CD14-positive monocyte (primary cell): ENCODE data around the gene EFCAB8. TPM values are rescaled to one million over a fixed set of nuclear protein-coding genes. Genes with fewer than 3 reads are reported as not detected.

Experiments
- DNase-seq, 3 donors: peaks; one replicate each; pipeline ENCODE4 v3.0.0-alpha.2; 2011 to 2022
- H2AFZ ChIP-seq: 2 replicates; pipeline ENCODE4 v1.6.0; 2012; ENCODE audit warnings: mild to moderate bottlenecking, low read depth, low read length, inconsistent platforms; ENCODE audit not compliant: insufficient read depth, poor library complexity, severe bottlenecking
- H3K27ac ChIP-seq, 2 donors: 1 replicate in 1 of 2; 2 replicates in 1 of 2; pipeline ENCODE4 v1.5.1; 2012 to 2013; ENCODE audit warnings: low read length in 2 of 2, control low read depth in 1 of 2, inconsistent platforms in 1 of 2, low read depth in 1 of 2, mild to moderate bottlenecking in 1 of 2
- H3K27me3 ChIP-seq, 2 donors: one replicate each; pipeline versions ENCODE4 v1.6.0 to v1.6.1; 2011 to 2013; ENCODE audit warnings: low read length in 2 of 2; ENCODE audit not compliant: control insufficient read depth in 2 of 2, insufficient read depth in 2 of 2
- H3K36me3 ChIP-seq, 2 donors: replicated peaks in 1 of 2; 1 replicate in 1 of 2; 2 replicates in 1 of 2; pipeline versions ENCODE4 v1.5.1 to v1.6.1; 2012 to 2013; ENCODE audit warnings: low read length in 2 of 2, control low read depth in 1 of 2, inconsistent platforms in 1 of 2, mild to moderate bottlenecking in 1 of 2; ENCODE audit not compliant: insufficient read depth in 2 of 2, control insufficient read depth in 1 of 2
- H3K4me1 ChIP-seq, 2 donors: 1 replicate in 1 of 2; 2 replicates in 1 of 2; pipeline versions ENCODE4 v1.5.1 to v1.6.1; 2012 to 2013; ENCODE audit warnings: low read length in 2 of 2, control low read depth in 1 of 2, inconsistent platforms in 1 of 2, mild to moderate bottlenecking in 1 of 2, moderate library complexity in 1 of 2; ENCODE audit not compliant: insufficient read depth in 2 of 2, control insufficient read depth in 1 of 2
- H3K4me2 ChIP-seq: replicated peaks from 2 replicates; pipeline ENCODE3; 2012; ENCODE audit warnings: low read length, moderate library complexity, mild to moderate bottlenecking; ENCODE audit not compliant: poor library complexity, severe bottlenecking; ENCODE audit errors: extremely low read depth
- H3K4me3 ChIP-seq, 3 experiments: fragments of 200-600 bp in 1 of 3; sonication (generic) in 1 of 3; replicated peaks in 1 of 3; 1 replicate in 2 of 3; 2 replicates in 1 of 3; pipeline ENCODE4 v1.5.1; 2011 to 2013; ENCODE audit warnings: low read length in 3 of 3, mild to moderate bottlenecking in 3 of 3, control low read depth in 2 of 3, low read depth in 2 of 3, inconsistent platforms in 1 of 3, moderate library complexity in 1 of 3
- H3K79me2 ChIP-seq: 2 replicates; pipeline ENCODE4 v1.6.0; 2012; ENCODE audit warnings: mild to moderate bottlenecking, control low read depth, inconsistent platforms, low read length, moderate library complexity; ENCODE audit not compliant: insufficient read depth
- H3K9ac ChIP-seq: 2 replicates; pipeline ENCODE4 v1.6.0; 2017; ENCODE audit warnings: low read length, mild to moderate bottlenecking; ENCODE audit not compliant: insufficient read depth, poor library complexity, severe bottlenecking
- H3K9me3 ChIP-seq, 2 donors: replicated peaks in 1 of 2; 1 replicate in 1 of 2; 2 replicates in 1 of 2; pipeline versions ENCODE4 v1.5.1 to v1.6.1; 2012 to 2013; ENCODE audit warnings: low read length in 2 of 2, control low read depth in 1 of 2; ENCODE audit not compliant: control insufficient read depth in 1 of 2, insufficient read depth in 1 of 2
- H4K20me1 ChIP-seq: 2 replicates; pipeline ENCODE4 v1.6.0; 2012; ENCODE audit warnings: mild to moderate bottlenecking, low read length, control low read depth, moderate library complexity; ENCODE audit not compliant: insufficient read depth
- H3K27ac Mint-ChIP-seq, 7 donors: one replicate each; pipeline ENCODE4 v1.8.0; 2020; ENCODE audit warnings: mild to moderate bottlenecking in 7 of 7, mixed read lengths in 7 of 7, moderate library complexity in 6 of 7, inconsistent platforms in 2 of 7
- H3K27me3 Mint-ChIP-seq, 3 donors: one replicate each; pipeline ENCODE4 v1.8.0; 2021 to 2022; ENCODE audit warnings: low read depth in 3 of 3, mild to moderate bottlenecking in 3 of 3, mixed read lengths in 3 of 3, moderate library complexity in 3 of 3, inconsistent platforms in 1 of 3
- H3K36me3 Mint-ChIP-seq, 2 donors: one replicate each; pipeline ENCODE4 v1.8.0; 2020; ENCODE audit warnings: mixed read lengths in 2 of 2, inconsistent platforms in 1 of 2, mild to moderate bottlenecking in 1 of 2
- H3K4me1 Mint-ChIP-seq: one replicate; pipeline ENCODE4 v1.8.0; 2020; ENCODE audit warnings: mild to moderate bottlenecking, mixed read lengths
- H3K4me3 Mint-ChIP-seq, 2 donors: one replicate each; pipeline ENCODE4 v1.8.0; 2020; ENCODE audit warnings: mild to moderate bottlenecking in 2 of 2, mixed read lengths in 2 of 2, moderate library complexity in 1 of 2
- H3K9me3 Mint-ChIP-seq, 7 donors: one replicate each; pipeline ENCODE4 v1.8.0; 2020 to 2022; ENCODE audit warnings: mixed read lengths in 7 of 7, mild to moderate bottlenecking in 6 of 7, moderate library complexity in 6 of 7, inconsistent platforms in 2 of 7
- WGBS: methylation state at CpG from one replicate; pipeline ENCODE4 v1.1.5; 2013; ENCODE audit warnings: missing lambda C conversion rate; ENCODE audit not compliant: insufficient coverage; 5-methylcytosine and 5-hydroxymethylcytosine counted together
- intact Hi-C, 2 donors: fragments of 100-400 bp; cut with micrococcal nuclease; formaldehyde crosslinking; loops; one replicate each; pipeline versions ENCODE4 v1.15.0 to v1.15.1; 2023
- polyA plus RNA-seq, 3 donors: library from polyadenylated mRNA; depleted of rRNA in 1 of 3; unstranded in 2 of 3; stranded (reverse) in 1 of 3; fragments of 300-500 nt in 2 of 3; fragments of >200 nt in 1 of 3; fragmentation: Illumina TruSeq in 2 of 3; gene quantifications; 1 replicate in 2 of 3; 2 replicates in 1 of 3; pipeline ENCODE4 v1.2.3, GENCODE V29; 2012 to 2021
- TF ChIP-seq, protein P1 (sequence below): fragments of 200-600 bp; IDR thresholded peaks from one replicate; pipeline ENCODE4 v1.8.0; 2022; ENCODE audit warnings: antibody characterized with exemption, mild to moderate bottlenecking

Gene EFCAB8
- polyA plus RNA-seq, 3 donors, result 0.45 TPM; not detected in 2

- H3K9me3 Mint-ChIP-seq, result peaks cover 12 to 19% (median 17%) of the 10 kb centered on the region in 7 donors
- intact Hi-C loops, result no loop called here
- H3K27me3 ChIP-seq, result no peaks in the 10 kb centered on the region
- DNase-seq, result no peak
- H3K9ac ChIP-seq, result no peak overlapping the region
- H3K27me3 Mint-ChIP-seq, result peaks cover 2 to 9% (median 4%) of the 10 kb centered on the region in 3 donors
- H3K4me2 ChIP-seq, result no peak overlapping the region
- no peaks in the 10 kb centered on the region for H3K79me2 ChIP-seq
- 82% methylated on average over 7 of the region's 12 CpGs for WGBS
- H3K27ac Mint-ChIP-seq, result no peak overlapping the region
- H3K4me3 Mint-ChIP-seq, result no peak overlapping the region
- H3K4me1 ChIP-seq, result no peaks in the 10 kb centered on the region
- H3K27ac ChIP-seq, result no peak overlapping the region
- no peaks in the 10 kb centered on the region for H3K36me3 ChIP-seq
- no peak overlapping the region for H3K4me3 ChIP-seq
- TF ChIP-seq, protein P1, sequence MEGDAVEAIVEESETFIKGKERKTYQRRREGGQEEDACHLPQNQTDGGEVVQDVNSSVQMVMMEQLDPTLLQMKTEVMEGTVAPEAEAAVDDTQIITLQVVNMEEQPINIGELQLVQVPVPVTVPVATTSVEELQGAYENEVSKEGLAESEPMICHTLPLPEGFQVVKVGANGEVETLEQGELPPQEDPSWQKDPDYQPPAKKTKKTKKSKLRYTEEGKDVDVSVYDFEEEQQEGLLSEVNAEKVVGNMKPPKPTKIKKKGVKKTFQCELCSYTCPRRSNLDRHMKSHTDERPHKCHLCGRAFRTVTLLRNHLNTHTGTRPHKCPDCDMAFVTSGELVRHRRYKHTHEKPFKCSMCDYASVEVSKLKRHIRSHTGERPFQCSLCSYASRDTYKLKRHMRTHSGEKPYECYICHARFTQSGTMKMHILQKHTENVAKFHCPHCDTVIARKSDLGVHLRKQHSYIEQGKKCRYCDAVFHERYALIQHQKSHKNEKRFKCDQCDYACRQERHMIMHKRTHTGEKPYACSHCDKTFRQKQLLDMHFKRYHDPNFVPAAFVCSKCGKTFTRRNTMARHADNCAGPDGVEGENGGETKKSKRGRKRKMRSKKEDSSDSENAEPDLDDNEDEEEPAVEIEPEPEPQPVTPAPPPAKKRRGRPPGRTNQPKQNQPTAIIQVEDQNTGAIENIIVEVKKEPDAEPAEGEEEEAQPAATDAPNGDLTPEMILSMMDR, result no peak
- H3K36me3 Mint-ChIP-seq, result no peaks in the 10 kb centered on the region
- peaks cover 11 to 12% of the 10 kb centered on the region in 2 donors for H3K9me3 ChIP-seq
- H2AFZ ChIP-seq, result no peak overlapping the region
- H4K20me1 ChIP-seq, result no peaks in the 10 kb centered on the region
- no peaks in the 10 kb centered on the region for H3K4me1 Mint-ChIP-seq
Observed at GRCh38 chr20:32918296-32918695, 59.6 kb downstream of the EFCAB8 start.

GRCh38 chr20:32918751-32919150 lies 60.0 kb downstream of the EFCAB8 start:
- DNase-seq, result no peak
- H3K4me1 Mint-ChIP-seq, result no peaks in the 10 kb centered on the region
- H3K9me3 ChIP-seq, result peaks cover 11 to 12% of the 10 kb centered on the region in 2 donors

More at GRCh38 chr20:32918751-32919150, 60.0 kb downstream of the EFCAB8 start:
- TF ChIP-seq, protein P1, result no peak
- no peak overlapping the region for H2AFZ ChIP-seq
- Mint-ChIP-seq H3K27me3 (peaks cover 2 to 9% (median 4%) of the 10 kb centered on the region in 3 donors), H3K4me3 (no peak overlapping the region), H3K36me3 (no peaks in the 10 kb centered on the region), H3K9me3 (peaks cover 12 to 19% (median 17%) of the 10 kb centered on the region in 7 donors), H3K27ac (no peak overlapping the region)
- no peaks in the 10 kb centered on the region for H3K79me2 ChIP-seq
- 100% methylated on average over 1 of the region's 1 CpG for WGBS
- H3K4me2 ChIP-seq, result no peak overlapping the region
- no peaks in the 10 kb centered on the region for H3K4me1 ChIP-seq
- H3K36me3 ChIP-seq, result no peaks in the 10 kb centered on the region
- H3K27ac ChIP-seq, result no peak overlapping the region
- no peak overlapping the region for H3K9ac ChIP-seq
- no peaks in the 10 kb centered on the region for H3K27me3 ChIP-seq
- intact Hi-C loops, result no loop called here
- no peaks in the 10 kb centered on the region for H4K20me1 ChIP-seq
- no peak overlapping the region for H3K4me3 ChIP-seq
